ENCODE measurements around the gene NEK4. TPM values are rescaled to one million over a fixed set of nuclear protein-coding genes. Genes with fewer than 3 reads are reported as not detected.

The NEK4 gene
- total RNA-seq, 4 donors from 2014 or later: 16.4 to 25.6 (median 22.4) TPM

- ATAC-seq (no peak), DNase-seq (no peak)
- in situ Hi-C loops (cut with MboI; ENCODE audit: low sequenced_read_pairs in 4 of 4): no loop called here
- H3K9me3 ChIP-seq: no peaks in the 10 kb centered on the region
- no peak for TF ChIP-seq POLR2A (IDR thresholded peaks at IDR 0.05)
- H3K4me3 ChIP-seq: no peak overlapping the region
- intact Hi-C loops (cut with DNase I; ENCODE audit: low total_unique reads): no loop called here
- no peaks in the 10 kb centered on the region for H3K4me1 ChIP-seq
- H3K27ac ChIP-seq: no peak overlapping the region
- no peaks in the 10 kb centered on the region for H3K36me3 ChIP-seq
- no peaks in the 10 kb centered on the region for H3K27me3 ChIP-seq
Observed at GRCh38 chr3:52789746-52790040, 19.0 kb upstream of the NEK4 start.

- Histone ChIP-seq H3K4me1 (no peaks in the 10 kb centered on the region), H3K4me3 (no peak overlapping the region), H3K36me3 (no peaks in the 10 kb centered on the region), H3K9me3 (no peaks in the 10 kb centered on the region), H3K27me3 (no peaks in the 10 kb centered on the region), H3K27ac (no peak overlapping the region)
- TF ChIP-seq POLR2A (IDR thresholded peaks at IDR 0.05) (no peak), CTCF (IDR thresholded peaks at IDR 0.05 in 4 of 5, conservative IDR thresholded peaks at IDR 0.05 in 1 of 5) (no peak)
- DNase-seq (no peak), ATAC-seq (no peak)
- intact Hi-C loops (cut with DNase I; ENCODE audit: low total_unique reads) (no loop called here), in situ Hi-C loops (cut with MboI; ENCODE audit: low sequenced_read_pairs in 4 of 4) (no loop called here)
Observed at GRCh38 chr3:52788890-52789745, 18.4 kb upstream of the NEK4 start.

- Histone ChIP-seq H3K27me3 (no peaks in the 10 kb centered on the region), H3K4me3 (no peak overlapping the region), H3K36me3 (no peaks in the 10 kb centered on the region), H3K9me3 (no peaks in the 10 kb centered on the region), H3K27ac (no peak overlapping the region), H3K4me1 (no peaks in the 10 kb centered on the region)
- DNase-seq (no peak), ATAC-seq (no peak)
- intact Hi-C loops (cut with DNase I; ENCODE audit: low total_unique reads) (no loop called here), in situ Hi-C loops (cut with MboI; ENCODE audit: low sequenced_read_pairs in 4 of 4) (no loop called here)
- TF ChIP-seq POLR2A (IDR thresholded peaks at IDR 0.05) (no peak), CTCF (IDR thresholded peaks at IDR 0.05 in 4 of 5, conservative IDR thresholded peaks at IDR 0.05 in 1 of 5) (no peak)
Observed at GRCh38 chr3:52787672-52788625, 17.2 kb upstream of the NEK4 start.

GRCh38 chr3:52787246-52787645 is 16.5 kb upstream of the NEK4 start:
- TF ChIP-seq CTCF (IDR thresholded peaks at IDR 0.05 in 4 of 5, conservative IDR thresholded peaks at IDR 0.05 in 1 of 5) (no peak), POLR2A (IDR thresholded peaks at IDR 0.05) (no peak)
- Histone ChIP-seq H3K4me3 (no peak overlapping the region), H3K27ac (no peak overlapping the region), H3K36me3 (no peaks in the 10 kb centered on the region), H3K9me3 (no peaks in the 10 kb centered on the region), H3K4me1 (no peaks in the 10 kb centered on the region), H3K27me3 (no peaks in the 10 kb centered on the region)
- no peak for DNase-seq
- intact Hi-C loops (cut with DNase I; ENCODE audit: low total_unique reads): no loop called here
- no peak for ATAC-seq
- in situ Hi-C loops (cut with MboI; ENCODE audit: low sequenced_read_pairs in 4 of 4): no loop called here
